ENCODE data around the gene NT5M.
A peak's percentile ranks its signal among the peaks of the same experiment; 100 is the strongest.
"Not testable (repeated sequence)": the region's sequence is repeated elsewhere in the genome, so short reads cannot be mapped to it uniquely, and the experiment has no call there.

The NT5M gene

DNA sequence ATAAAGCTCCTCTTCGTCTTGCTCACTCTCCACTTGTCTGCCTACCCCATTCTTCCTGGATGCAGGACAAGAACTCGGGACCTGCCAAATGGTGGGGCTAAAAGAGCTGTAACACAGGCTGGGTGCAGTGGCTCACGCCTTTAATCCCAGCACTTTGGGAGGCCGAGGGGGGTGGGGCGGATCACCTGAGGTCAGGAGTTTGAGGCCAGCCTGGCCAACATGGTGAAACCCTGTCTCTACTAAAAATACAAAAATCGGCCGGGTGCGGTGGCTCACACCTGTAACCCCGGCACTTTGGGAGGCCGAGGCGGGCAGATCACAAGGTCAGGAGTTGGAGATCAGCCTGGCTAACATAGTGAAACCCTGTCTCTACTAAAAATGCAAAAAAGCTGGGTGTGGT, 1.5 kb upstream of the NT5M start:
- not testable (repeated sequence) for DNase-seq

DNA sequence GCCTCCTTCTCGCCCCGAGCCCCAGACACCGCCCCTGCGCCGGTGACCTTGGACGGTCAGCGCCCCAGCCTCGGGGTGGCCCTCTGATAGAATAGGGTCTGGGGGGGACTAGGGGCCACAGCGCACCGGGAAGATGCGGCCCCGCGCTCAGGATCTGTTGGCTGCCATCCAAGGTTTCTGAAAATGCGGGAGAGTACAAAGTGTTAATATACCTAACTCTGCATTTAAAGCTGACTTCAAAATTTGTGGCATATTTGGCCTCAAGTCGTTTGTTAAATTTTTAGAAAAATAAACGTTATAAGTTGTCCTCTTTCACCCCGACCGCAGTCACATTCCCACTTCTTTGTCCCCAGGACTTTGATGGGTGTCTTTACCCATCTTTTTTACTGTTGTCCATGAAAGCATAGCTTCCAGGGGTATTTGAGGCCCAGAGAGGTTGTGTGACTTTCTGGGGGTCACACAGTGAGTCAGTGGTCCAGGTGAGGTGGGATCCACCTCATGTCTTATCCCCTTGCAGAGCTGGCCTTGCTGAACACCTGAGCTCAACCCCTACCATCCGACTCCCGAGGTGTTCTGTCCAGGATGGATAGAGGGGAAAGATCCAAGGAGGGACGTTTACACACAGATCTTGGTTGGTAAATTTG, 796 bp downstream of the NT5M start:
- no peak for DNase-seq

GRCh38 chr17:17304521-17304985, 1.4 kb downstream of the NT5M start:
- DNase-seq: no peak

DNA sequence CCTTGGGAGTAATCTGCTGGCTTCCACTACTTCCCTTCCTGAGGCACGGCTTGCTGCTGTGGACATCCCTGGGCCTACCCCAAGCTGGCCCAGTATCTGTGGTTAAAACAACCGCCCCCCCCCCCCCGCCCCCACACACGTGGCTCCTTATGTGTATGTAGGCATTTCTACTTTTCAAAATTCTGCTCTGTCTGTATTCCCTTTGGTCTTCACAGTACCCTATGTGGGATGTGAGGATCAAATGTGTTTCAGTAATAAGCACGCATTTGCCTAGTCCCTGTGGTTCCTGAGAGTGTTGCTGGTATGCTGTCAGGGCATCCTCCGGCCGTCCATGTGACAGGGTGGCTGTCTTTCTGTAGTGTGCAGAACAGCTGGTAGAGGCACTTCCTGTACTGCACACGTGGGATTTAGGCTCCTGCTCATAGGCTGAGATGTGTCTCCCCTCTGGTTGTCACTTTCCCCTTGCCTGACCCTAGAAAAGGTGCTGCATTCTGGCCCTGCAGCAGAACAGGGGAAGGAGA, 2.2 kb downstream of the NT5M start:
- peak in 1 of 56 donors; percentile 47 for DNase-seq

DNA sequence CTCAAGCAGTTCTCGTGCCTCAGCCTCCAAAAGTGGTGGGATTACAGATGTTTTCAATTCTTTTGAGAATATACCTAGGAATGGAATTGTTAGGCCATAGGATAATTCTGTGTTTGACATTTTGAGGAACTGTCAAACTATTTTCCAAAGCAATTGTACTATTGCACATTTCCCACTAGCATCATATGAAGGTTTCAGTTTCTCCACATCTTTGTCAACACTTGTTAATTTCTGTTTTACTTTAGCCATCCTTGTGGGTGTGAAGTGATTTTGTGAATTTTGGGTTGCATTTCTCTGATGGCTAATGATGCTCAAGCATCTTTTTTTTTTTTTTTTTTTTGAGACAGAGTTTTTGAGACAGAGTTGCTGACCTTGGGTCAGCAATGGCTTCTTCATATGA, 6.2 kb downstream of the NT5M start:
- DNase-seq: no peak

GRCh38 chr17:17313350-17313991, 10.3 kb downstream of the NT5M start:
- DNase-seq: peak in 17 of 56 donors; percentile 3 to 62 (median 18)

DNA sequence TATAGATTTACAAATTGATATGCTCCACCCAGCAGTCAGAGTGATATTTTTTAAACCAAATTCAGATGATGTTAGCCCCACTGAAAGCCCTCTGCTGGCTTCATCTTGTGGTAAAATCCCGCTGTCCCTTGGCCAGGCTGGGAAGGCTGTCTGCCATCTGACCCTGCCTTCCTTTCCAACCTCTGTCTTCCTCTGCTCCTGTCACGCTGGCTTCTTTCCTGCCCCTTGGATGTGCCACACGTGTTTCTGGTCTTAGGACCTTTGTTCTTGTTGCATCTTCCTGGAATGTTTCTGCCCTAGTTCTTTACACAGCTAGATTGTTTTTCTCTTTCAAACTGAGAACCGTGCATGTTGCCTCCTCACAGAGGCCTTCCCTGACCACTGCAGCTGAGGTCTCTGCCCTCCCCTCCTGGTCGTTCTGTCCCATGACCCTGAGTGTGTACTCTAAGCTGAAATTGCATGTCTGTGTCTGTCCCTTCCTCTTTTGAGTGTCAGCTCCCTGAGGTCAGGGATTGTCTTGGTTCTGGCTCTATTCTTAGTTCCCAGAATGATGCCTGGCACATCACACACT, 11.4 kb downstream of the NT5M start:
- DNase-seq: no peak

- no peak for DNase-seq
Measured at GRCh38 chr17:17315142-17315821, 12.1 kb downstream of the NT5M start.

GRCh38 chr17:17320188-17320910, 17.2 kb downstream of the NT5M start:
- peak in 6 of 56 donors; percentile 14 to 68 (median 40) for DNase-seq

GRCh38 chr17:17320911-17321220, 17.7 kb downstream of the NT5M start:
- DNase-seq: no peak

GRCh38 chr17:17321356-17322025, 18.3 kb downstream of the NT5M start:
- no peak for DNase-seq

- DNase-seq: no peak
Measured at GRCh38 chr17:17322516-17323510, 19.6 kb downstream of the NT5M start.

DNA sequence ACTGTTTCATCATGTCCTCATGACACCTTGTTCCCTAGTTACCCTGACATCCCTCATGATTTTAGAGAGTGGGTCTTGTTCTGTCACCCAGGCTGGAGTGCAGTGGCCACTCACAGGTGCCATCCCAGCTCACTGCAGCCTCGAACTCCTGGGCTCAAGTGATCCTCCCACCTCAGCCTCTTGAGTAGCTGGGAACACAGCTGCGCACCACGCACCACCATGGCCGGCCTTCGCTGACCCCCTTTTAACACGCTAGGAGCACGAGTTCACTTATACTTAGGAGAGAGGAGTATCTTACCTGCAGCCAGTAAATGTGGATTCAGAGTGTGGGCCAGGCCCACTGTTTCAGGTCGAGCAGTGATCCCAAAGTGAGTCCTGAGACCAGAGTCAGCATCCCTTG, 21.4 kb downstream of the NT5M start:
- DNase-seq: no peak

- DNase-seq: no peak
Measured at GRCh38 chr17:17325228-17325627, 22.1 kb downstream of the NT5M start.

DNA sequence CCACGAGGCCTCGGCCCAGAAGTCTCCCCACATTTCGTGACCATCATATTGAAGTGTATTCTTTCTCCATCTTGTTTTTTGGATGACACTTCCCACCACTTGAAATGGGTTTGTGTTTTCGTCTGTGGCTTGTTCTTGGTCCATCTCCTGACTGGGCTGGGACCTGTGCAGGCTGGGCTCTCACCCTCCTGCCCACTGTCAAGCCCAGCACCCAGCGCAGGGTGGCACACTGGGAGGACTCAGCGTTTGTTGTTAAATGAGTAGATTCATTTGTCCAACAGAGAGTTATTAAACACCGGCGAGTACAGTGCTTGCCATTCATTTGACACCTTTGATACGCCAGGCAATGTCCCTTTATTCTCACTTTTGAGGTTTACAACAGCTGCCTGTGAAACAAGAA, 22.6 kb downstream of the NT5M start:
- no peak for DNase-seq

DNA sequence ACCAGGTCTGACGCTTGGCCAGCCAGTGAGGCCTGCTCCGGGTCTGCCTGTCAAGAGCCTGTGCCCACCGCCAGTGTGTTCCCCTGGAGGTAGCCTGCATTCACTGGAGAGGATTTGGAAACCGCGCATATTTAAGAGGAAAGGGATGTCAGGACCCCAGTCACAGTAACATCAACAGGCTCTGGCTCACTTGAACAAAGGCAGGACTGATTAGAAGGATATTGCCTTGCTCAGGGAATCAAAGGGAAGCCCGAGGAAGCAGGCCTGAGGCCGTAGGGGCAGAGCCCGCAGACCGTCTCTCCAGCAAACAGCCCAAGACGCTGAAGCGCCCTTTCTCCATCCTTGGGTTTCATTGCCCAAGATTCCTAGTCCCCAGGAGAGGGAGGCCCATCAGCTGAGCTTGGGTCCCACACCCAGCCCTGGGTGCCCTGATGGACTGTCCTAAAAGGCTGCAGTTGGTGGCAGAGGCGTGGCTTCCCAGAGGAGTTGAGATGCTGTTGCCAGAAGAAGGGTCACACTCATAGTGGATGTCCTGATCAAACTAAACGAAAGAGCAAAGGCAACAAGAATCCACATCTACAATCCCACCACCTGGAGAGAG, 23.2 kb downstream of the NT5M start:
- DNase-seq: no peak

DNA sequence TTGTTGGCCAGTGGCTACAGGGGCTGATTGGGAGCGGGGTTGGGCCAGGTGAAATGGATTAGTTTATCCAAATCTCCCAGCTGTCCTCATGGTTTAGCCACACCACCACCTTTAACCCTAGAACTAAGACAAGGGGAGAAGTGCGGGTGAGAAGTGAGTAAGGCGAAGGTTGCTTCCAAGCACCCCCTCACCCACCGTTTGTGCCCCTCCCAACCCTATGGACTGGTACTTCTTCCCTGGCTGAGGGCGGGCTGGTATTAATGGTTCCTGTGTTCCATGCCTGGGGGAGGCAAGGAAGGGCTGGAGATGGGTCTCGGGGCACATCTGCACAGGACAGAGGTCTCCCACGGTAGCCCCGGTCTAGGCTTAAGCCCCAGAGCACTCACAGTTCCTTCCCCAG, 25.1 kb downstream of the NT5M start:
- DNase-seq: no peak

DNA sequence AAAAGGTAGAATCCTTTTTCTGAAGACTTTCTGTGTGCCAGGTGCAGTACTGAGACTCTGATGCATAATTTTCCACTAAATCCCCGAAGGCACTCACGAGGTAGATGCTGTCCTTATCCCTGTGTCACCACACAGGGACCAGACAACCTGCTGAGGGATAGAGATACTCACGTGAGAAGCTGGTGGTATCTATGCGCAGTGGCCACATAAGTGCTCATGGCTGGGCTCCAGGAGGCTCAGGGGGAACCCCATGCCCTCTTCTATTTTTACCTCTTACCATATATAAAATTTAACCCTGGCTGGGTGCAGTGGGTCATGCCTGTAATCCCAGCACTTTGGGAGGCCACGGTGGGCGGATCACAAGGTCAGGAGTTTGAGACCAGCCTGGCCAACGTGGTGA, 38.3 kb downstream of the NT5M start:
- DNase-seq: no peak

- no peak for DNase-seq
Measured at GRCh38 chr17:17342242-17342945, 39.2 kb downstream of the NT5M start.

Data from nucleus accumbens (tissue), 56 donors.